HG03342 (cell line): Measurements from ENCODE around the gene TICAM2.
A peak's percentile ranks its signal among the peaks of the same experiment; 100 is the strongest.

ENCODE experiments used
- ATAC-seq: cut with Tn5 transposase; IDR thresholded peaks from one replicate; pipeline ENCODE4 v1.9.1; 2021; ENCODE audit warnings: mild to moderate bottlenecking, moderate library complexity; ENCODE audit not compliant: unreplicated experiment

Gene TICAM2

GRCh38 chr5:115611873-115612272 is 9.6 kb upstream of the TICAM2 start:
- no peak for ATAC-seq

DNA sequence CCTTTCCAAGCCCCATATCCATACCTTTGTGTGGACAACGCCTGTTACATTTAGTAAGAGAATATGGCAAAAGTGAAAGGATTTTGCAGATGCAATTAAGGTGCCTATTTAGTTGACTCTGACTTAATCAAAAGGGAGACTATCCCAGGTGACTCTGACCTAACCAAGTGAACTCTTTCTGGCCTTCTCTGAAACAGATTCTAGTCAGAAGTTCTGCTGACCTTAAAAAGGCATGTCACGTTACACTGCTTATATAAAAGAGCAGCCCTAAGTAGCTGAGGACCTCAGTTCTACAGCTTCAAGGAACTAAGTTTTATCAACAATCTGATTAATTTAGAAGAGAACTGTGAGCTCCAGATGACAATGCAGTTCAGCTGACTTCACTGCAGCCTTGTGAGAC is 5.7 kb upstream of the TICAM2 start:
- no peak for ATAC-seq

GRCh38 chr5:115605436-115605835 is 3.2 kb upstream of the TICAM2 start:
- ATAC-seq, result no peak

- ATAC-seq, result peak; percentile 1
Observed at GRCh38 chr5:115602591-115603125, 379 bp upstream of the TICAM2 start.

GRCh38 chr5:115600766-115601165 is 1.5 kb downstream of the TICAM2 start:
- ATAC-seq, result no peak

DNA sequence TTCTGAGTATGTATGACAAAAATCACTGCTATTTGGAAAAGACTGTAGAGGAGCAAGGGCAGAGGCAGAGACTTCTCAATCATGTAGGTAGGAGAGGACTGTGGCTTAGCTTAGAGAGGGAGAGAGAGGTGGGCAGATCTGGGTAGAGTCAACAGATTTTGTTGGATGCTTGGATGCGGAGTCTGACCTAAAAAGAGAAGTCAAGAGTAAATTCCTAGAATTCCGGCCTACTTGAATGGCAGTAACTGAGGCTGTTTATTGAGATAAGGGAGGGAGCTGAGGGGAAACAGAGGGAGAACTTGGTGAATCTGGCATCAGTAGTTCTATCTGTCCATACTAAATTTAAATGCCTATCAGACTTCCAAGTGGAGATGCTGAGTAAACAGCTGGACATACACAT is 2.4 kb downstream of the TICAM2 start:
- no peak for ATAC-seq

DNA sequence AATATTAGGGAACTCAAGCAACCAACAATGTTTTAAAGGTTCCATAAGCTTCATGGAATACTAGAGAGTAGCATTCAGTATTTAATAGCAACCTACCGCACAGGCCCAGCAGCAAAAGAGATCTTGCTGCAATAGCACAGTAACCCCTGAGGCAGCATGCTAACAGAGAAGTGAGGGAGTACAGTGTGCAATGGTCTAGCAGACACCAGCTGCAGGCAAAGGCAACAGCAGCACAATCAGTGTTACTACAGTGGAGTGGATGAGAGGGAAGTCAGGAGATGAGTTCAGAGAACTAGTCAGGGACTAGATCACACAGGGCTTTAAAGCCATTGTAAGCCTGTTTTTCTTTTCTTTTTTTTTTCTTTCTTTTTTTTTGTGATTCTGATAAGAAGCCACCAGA is 2.8 kb downstream of the TICAM2 start:
- ATAC-seq, result peak; percentile 30

DNA sequence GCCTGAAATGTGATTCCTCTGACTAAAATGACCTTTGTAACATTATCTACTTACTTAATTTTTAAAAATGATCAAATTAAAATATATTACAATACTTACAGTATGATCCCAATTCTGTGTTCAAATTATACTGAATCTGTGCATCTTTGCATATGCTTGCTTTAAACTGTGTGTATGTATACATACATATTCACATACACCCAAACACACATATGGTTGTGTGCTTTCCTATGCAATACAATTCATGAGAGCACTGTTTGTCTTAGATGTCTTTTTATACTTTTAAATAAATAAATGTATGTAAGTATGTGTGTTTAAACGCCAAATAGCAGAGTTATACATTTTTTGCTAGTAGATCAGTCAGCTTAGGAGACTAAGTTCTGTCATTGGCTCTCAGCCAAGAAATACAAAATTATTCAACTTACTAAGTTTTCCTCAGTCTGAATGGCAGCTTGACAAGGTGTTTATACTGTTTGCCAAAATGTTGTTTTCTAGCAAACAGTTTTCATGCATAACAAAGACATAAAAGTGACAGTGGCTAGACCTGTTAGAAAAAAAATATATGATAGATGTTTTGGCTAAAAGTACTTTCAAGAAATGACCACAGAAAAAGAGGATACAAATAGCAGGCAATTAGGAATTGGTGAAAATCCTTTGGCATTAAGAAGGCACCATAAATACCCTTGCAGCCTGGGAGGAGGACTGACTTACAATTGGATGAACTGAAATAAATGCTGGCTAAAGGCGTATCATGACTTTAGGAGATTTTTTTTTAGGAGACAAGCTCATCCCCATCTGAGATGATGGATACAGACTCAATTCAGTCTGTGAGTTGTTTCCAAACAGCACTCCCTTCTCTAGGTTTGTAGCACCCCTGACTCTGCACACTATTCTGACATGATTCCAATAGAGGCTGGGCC is 7.9 kb downstream of the TICAM2 start:
- no peak for ATAC-seq

DNA sequence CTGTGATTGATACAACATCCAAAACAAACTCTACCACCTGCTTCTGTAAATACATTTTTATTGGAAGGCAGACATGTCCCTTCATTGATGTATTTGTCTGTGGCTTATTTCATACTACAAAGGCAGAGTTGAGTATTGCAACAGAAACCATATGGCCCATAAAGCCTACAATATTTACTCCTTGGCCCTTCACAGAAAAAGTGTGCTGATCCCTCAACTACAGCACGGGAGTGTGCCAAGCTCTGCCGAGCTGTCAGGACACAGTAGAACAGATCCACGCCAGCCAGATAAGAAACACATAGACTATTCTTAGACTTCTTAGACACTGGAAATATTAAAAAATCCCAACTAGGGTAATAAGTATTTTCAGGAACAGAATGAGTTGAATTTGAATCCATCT is 13.2 kb downstream of the TICAM2 start:
- no peak for ATAC-seq

DNA sequence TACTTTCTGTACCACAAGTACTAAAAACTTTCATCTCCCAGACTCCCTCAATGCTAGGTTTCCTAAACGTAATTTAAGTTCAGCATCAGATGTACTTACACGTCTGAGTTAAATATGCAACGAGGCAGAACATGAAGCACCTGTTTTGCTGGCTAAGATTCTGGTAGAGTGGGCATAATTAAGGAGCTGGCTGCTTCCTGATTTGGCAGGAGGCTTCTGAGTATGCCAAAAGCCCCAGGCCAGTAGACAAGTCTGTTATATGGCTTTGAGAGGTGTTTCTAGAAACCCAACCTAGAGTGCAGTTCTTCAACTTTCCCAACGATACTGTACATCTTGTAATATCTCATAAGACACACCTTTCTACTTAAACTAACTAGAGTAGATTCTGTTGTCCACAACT is 13.6 kb downstream of the TICAM2 start:
- no peak for ATAC-seq

GRCh38 chr5:115586525-115587146 is 15.6 kb downstream of the TICAM2 start:
- no peak for ATAC-seq

DNA sequence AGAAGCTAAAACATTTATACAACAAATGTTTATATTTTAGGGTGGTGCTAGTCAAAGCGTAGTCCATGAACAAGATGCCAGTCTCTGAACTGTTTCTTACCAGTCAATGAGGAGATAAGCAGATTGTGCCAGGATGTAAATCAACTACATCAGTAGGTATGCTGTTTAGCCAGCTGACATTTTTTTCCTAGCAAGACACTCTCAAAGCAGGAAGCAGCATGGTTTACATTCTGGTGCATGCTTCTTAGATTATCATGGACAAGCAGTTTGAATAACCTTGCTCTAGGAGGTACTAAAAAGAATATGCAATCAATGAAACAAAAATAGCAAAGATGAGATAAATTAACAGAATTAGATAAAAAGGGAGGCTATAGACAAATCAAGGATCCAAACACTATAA is 17.0 kb downstream of the TICAM2 start:
- ATAC-seq, result no peak

- ATAC-seq, result no peak
Observed at GRCh38 chr5:115584501-115584900, 17.8 kb downstream of the TICAM2 start.

DNA sequence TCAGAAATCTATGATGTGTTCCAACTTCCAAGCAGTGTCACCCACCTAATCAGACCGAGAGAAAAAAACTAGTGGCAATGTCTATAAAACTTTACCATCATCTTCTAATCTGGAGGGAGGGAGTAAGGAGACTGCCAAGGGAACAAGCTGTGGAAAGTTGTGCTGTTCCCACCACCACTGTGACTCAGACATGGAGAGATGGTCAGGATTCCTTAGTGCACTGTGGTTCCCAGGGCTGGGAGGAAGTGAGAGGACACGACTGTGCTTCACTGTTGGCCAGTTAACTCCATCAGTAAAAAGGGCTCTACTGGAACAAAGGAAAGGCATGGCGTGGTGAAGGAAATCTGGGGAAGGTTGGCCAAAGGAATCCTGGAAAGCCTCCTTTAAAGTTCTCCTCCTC is 18.8 kb downstream of the TICAM2 start:
- no peak for ATAC-seq

DNA sequence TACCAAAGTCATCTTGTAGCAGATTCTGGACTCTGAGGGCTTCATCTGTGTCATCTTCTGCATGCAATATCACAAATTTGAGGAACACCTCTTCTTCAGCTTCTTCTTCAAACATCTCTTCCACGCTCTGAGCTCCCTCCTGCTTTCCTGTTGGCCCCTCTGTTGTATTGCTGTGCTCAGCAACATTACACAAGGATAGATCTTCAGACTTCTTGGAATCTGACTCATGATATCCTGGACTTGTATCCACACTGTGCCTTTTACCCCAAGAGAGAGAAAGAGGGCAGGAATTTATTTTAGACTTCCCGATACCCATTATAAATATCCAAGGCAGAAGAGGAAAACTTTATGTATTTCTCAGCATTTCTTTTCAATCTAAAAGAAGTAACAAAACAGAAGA is 21.3 kb downstream of the TICAM2 start:
- ATAC-seq, result no peak

DNA sequence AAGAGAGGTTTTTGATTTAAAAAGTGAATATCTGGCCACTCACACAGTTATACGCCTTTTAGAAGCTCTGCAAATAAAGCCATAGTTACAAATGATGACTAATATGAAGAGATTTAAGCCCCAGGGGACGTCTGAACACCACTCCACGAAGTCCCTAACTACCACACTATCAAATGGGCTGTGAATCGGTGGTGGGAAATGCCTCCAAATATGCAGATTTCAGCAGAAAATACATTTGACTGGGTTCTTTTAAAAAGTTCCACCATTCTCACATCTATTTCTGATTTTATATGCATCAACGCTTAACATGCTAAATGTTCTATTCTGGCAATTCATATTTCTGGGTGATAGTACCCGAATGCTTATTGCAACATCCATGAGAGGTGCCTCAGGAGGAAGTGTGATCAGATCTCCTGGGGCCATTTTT is 22.5 kb downstream of the TICAM2 start:
- peak; percentile 74 for ATAC-seq

DNA sequence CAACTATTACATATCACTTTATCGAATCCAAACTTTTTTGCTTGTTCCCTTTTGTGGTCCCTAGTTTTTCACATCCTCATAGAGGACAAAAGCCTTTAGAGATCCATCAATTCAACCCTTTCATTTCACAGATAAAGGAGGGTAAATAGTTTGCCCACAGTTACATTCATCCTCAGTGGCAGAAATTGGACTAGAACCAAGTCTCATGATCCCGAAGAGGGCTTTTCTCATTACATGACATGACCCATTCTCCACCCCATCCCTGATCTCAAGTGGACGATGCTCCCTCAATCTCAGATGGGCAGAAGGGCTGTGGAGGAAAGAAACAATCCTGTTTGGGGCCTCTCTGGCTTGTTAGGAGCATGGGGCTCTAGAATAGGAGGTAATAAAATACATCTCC is 23.1 kb downstream of the TICAM2 start:
- ATAC-seq, result no peak

DNA sequence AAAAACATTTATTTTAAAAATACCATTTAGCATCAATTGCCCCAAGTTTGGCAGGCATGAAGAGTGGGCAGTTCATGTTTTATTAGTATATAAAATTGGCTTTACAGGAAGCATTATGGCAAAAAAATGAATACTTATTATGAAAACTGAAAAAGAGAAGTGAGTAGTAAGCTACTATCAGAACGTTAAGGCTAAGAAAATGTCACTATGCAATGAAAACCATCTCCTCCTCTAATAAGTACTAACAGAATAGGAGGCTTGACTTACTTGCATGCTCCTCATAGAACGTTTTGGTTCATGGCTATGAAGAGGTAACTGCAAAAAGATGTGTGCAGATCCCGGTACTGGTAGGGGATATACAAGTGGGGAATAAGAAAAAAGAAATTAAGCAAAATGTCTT is 23.6 kb downstream of the TICAM2 start:
- peak; percentile 68 for ATAC-seq

GRCh38 chr5:115577741-115578140 is 24.5 kb downstream of the TICAM2 start:
- ATAC-seq, result no peak

DNA sequence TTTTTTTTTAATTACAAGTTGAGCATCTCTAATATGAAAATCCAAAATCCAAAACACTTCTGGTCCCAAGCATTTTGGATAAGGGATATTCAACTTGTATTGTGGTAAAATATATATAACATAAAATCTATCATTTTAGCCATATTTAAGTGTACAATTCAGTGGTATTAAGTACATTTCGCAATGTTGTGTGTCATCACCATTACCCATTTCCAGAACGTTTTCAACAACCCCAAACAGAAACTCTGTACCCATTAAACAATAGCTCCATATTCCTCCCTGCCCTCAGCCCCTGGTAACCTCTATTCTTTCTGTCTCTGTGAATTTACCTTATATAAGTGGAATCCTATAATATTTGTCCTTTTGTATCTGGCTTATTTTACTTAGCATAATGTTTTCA is 24.9 kb downstream of the TICAM2 start:
- no peak for ATAC-seq

- no peak for ATAC-seq
Observed at GRCh38 chr5:115575167-115576070, 26.9 kb downstream of the TICAM2 start.
